Liver (tissue), 9 donors: Measurements from ENCODE around the gene PTPN6. TPM values are rescaled to one million over a fixed set of nuclear protein-coding genes. Genes with fewer than 3 reads are reported as not detected.
A peak's percentile ranks its signal among the peaks of the same experiment; 100 is the strongest.

Experiments used
- DNase-seq: peaks from one replicate; pipeline ENCODE4 v3.0.0-alpha.2; 2017; ENCODE audit warnings: low spot score
- H3K27ac ChIP-seq, 2 donors: one replicate each; pipeline ENCODE4 v1.7.0; 2013; ENCODE audit warnings: inconsistent platforms in 2 of 2, low read length in 2 of 2, control low read depth in 1 of 2, low read depth in 1 of 2, mild to moderate bottlenecking in 1 of 2
- H3K27me3 ChIP-seq, 4 donors: one replicate each; pipeline versions ENCODE4 v1.6.1 to v1.7.0; 2013; ENCODE audit warnings: low read length in 3 of 4, inconsistent platforms in 1 of 4, mild to moderate bottlenecking in 1 of 4, moderate library complexity in 1 of 4; ENCODE audit not compliant: control insufficient read depth in 4 of 4, insufficient read depth in 4 of 4
- H3K36me3 ChIP-seq, 4 donors: one replicate each; pipeline versions ENCODE4 v1.6.1 to v1.7.0; 2013; ENCODE audit warnings: low read length in 3 of 4, mild to moderate bottlenecking in 3 of 4, low read depth in 1 of 4, moderate library complexity in 1 of 4; ENCODE audit not compliant: control insufficient read depth in 4 of 4, insufficient read depth in 3 of 4
- H3K4me1 ChIP-seq, 4 donors: one replicate each; pipeline versions ENCODE4 v1.6.1 to v1.7.0; 2013; ENCODE audit warnings: low read length in 3 of 4, mild to moderate bottlenecking in 3 of 4, moderate library complexity in 1 of 4; ENCODE audit not compliant: control insufficient read depth in 4 of 4, insufficient read depth in 4 of 4
- H3K4me3 ChIP-seq, 3 donors: one replicate each; pipeline versions ENCODE4 v1.6.1 to v1.7.0; 2013; ENCODE audit warnings: low read length in 3 of 3, control low read depth in 1 of 3, low read depth in 1 of 3, mild to moderate bottlenecking in 1 of 3
- H3K9ac ChIP-seq, 2 donors: one replicate each; pipeline ENCODE4 v1.7.0; 2013; ENCODE audit warnings: low read length in 2 of 2, mild to moderate bottlenecking in 2 of 2, moderate library complexity in 2 of 2, control low read depth in 1 of 2, low read depth in 1 of 2
- H3K9me3 ChIP-seq, 4 donors: one replicate each; pipeline versions ENCODE4 v1.6.1 to v1.7.0; 2013; ENCODE audit warnings: low read length in 3 of 4; ENCODE audit not compliant: control insufficient read depth in 4 of 4
- EGR1 ChIP-seq, 2 donors: IDR thresholded peaks; 2 replicates each; pipeline ENCODE4 v1.6.1; 2016 to 2018; ENCODE audit warnings: antibody characterized with exemption in 2 of 2, low read depth in 2 of 2
- FOXA1 ChIP-seq: IDR thresholded peaks from 2 replicates; pipeline ENCODE4 v1.6.1; 2016; ENCODE audit warnings: antibody characterized with exemption
- FOXA2 ChIP-seq: IDR thresholded peaks from 2 replicates; pipeline ENCODE4 v1.6.1; 2016; ENCODE audit warnings: antibody characterized with exemption
- GABPA ChIP-seq, 2 donors: IDR thresholded peaks in 1 of 2; conservative IDR thresholded peaks in 1 of 2; 2 replicates each; pipeline ENCODE4 v1.6.1; 2016; ENCODE audit warnings: antibody characterized with exemption in 2 of 2, mild to moderate bottlenecking in 1 of 2, moderate library complexity in 1 of 2
- HNF4A ChIP-seq, 2 donors: conservative IDR thresholded peaks; 2 replicates each; pipeline ENCODE4 v1.6.1; 2016; ENCODE audit warnings: antibody characterized with exemption in 2 of 2, mild to moderate bottlenecking in 2 of 2
- HNF4G ChIP-seq: IDR thresholded peaks from 2 replicates; pipeline ENCODE4 v1.6.1; 2016; ENCODE audit warnings: antibody characterized with exemption
- NR2F2 ChIP-seq: IDR thresholded peaks from 2 replicates; pipeline ENCODE4 v1.6.1; 2016; ENCODE audit warnings: antibody characterized with exemption
- RXRA ChIP-seq, 2 donors: IDR thresholded peaks; 2 replicates each; pipeline ENCODE4 v1.6.1; 2017 to 2018; ENCODE audit warnings: antibody characterized with exemption in 2 of 2, mild to moderate bottlenecking in 1 of 2
- SP1 ChIP-seq: IDR thresholded peaks from 2 replicates; pipeline ENCODE4 v1.6.1; 2018; ENCODE audit warnings: antibody characterized with exemption, mild to moderate bottlenecking
- TAF1 ChIP-seq: conservative IDR thresholded peaks from 2 replicates; pipeline ENCODE4 v1.6.1; 2016; ENCODE audit warnings: antibody characterized with exemption, mild to moderate bottlenecking
- YY1 ChIP-seq: IDR thresholded peaks from 2 replicates; pipeline ENCODE4 v1.6.1; 2016; ENCODE audit warnings: antibody characterized with exemption, mild to moderate bottlenecking
- WGBS: extraction: QIAGEN DNeasy Blood & Tissue Kit; methylation state at CpG from one replicate; pipeline ENCODE4 v1.1.7; 2013; 5-methylcytosine and 5-hydroxymethylcytosine counted together
- polyA plus RNA-seq, 2 donors: library from polyadenylated mRNA; stranded (reverse) in 1 of 2; unstranded in 1 of 2; fragments of 200-250 nt in 1 of 2; fragments of >200 nt in 1 of 2; fragmentation: Nextera tagmentation in 1 of 2; extraction: Ambion mirVana in 1 of 2; gene quantifications; one replicate each; pipeline versions ENCODE4 v1.2.1 to v1.2.3, GENCODE V29; 2013 to 2015
- total RNA-seq, 2 donors: library from RNA; depleted of rRNA; stranded (reverse); fragments of >200 nt; gene quantifications; one replicate each; pipeline ENCODE4 v1.2.3, GENCODE V29; 2014
- TF ChIP-seq, protein P1 (sequence below): IDR thresholded peaks from 2 replicates; pipeline ENCODE4 v1.6.1; 2016; ENCODE audit warnings: antibody characterized with exemption
- TF ChIP-seq, protein P2 (sequence below): fragments of 150-350 bp; IDR thresholded peaks from 2 replicates; pipeline ENCODE4 v1.5.1; 2017; ENCODE audit warnings: improper control_type of control experiment, low read depth, low read length; ENCODE audit not compliant: missing input control
- TF ChIP-seq, protein P3 (sequence below): IDR thresholded peaks from 2 replicates; pipeline ENCODE4 v1.6.1; 2016; ENCODE audit warnings: antibody characterized with exemption, mild to moderate bottlenecking
- TF ChIP-seq, protein P4 (sequence below): IDR thresholded peaks from 2 replicates; pipeline ENCODE4 v1.6.1; 2016; ENCODE audit warnings: antibody characterized with exemption
- donor health status: healthy.
- donor health status: healthy.
- donor health status: healthy.
- donor health status: healthy.
- donor health status: healthy.

PTPN6 gene
- total and polyA plus RNA-seq, 4 donors = 15.2 to 41.0 (median 19.6) TPM

DNA sequence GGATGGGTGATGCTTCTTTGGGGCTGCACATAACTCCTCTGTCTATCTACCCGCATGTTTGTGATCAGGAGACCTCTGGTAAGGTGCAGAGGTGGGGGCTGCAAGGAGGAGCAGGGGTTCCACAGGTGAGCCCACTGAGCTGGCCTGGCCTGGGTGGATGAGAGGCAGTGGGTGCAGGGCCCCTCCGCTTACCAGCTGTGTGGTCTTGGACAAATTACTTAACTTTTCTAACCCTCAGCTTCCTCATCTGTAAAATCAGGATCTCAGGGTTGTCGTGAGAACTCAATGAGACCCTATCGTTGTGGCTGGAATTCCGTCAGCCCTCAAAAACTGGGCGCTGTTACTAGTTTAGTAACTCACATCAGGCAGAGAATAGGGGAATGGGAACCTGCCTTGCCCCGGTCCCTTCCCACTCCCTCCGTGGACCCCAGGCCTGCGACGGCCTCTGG, 7.5 kb downstream of the PTPN6 start:
- Histone ChIP-seq H3K9ac (no peak overlapping the region), H3K4me3 (no peak overlapping the region), H3K27me3 (no peaks in the 10 kb centered on the region), H3K36me3 (peaks cover 0 to 3% (median 2%) of the 10 kb centered on the region in 4 donors), H3K4me1 (peaks cover 0 to 36% (median 14%) of the 10 kb centered on the region in 4 donors), H3K27ac (peak overlapping the region; percentile 56 to 73), H3K9me3 (no peaks in the 10 kb centered on the region)
- TF ChIP-seq, protein P1, sequence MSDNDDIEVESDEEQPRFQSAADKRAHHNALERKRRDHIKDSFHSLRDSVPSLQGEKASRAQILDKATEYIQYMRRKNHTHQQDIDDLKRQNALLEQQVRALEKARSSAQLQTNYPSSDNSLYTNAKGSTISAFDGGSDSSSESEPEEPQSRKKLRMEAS = no peak
- TF ChIP-seq, protein P2, sequence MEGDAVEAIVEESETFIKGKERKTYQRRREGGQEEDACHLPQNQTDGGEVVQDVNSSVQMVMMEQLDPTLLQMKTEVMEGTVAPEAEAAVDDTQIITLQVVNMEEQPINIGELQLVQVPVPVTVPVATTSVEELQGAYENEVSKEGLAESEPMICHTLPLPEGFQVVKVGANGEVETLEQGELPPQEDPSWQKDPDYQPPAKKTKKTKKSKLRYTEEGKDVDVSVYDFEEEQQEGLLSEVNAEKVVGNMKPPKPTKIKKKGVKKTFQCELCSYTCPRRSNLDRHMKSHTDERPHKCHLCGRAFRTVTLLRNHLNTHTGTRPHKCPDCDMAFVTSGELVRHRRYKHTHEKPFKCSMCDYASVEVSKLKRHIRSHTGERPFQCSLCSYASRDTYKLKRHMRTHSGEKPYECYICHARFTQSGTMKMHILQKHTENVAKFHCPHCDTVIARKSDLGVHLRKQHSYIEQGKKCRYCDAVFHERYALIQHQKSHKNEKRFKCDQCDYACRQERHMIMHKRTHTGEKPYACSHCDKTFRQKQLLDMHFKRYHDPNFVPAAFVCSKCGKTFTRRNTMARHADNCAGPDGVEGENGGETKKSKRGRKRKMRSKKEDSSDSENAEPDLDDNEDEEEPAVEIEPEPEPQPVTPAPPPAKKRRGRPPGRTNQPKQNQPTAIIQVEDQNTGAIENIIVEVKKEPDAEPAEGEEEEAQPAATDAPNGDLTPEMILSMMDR = no peak
- TF ChIP-seq FOXA2 = no peak
- TF ChIP-seq SP1 = no peak
- TF ChIP-seq NR2F2 = no peak
- TF ChIP-seq HNF4A (conservative IDR thresholded peaks at IDR 0.05) = no peak
- TF ChIP-seq EGR1 (IDR thresholded peaks at IDR 0.05; ENCODE audit: low read depth in 2 of 2) = no peak
- TF ChIP-seq, protein P3, sequence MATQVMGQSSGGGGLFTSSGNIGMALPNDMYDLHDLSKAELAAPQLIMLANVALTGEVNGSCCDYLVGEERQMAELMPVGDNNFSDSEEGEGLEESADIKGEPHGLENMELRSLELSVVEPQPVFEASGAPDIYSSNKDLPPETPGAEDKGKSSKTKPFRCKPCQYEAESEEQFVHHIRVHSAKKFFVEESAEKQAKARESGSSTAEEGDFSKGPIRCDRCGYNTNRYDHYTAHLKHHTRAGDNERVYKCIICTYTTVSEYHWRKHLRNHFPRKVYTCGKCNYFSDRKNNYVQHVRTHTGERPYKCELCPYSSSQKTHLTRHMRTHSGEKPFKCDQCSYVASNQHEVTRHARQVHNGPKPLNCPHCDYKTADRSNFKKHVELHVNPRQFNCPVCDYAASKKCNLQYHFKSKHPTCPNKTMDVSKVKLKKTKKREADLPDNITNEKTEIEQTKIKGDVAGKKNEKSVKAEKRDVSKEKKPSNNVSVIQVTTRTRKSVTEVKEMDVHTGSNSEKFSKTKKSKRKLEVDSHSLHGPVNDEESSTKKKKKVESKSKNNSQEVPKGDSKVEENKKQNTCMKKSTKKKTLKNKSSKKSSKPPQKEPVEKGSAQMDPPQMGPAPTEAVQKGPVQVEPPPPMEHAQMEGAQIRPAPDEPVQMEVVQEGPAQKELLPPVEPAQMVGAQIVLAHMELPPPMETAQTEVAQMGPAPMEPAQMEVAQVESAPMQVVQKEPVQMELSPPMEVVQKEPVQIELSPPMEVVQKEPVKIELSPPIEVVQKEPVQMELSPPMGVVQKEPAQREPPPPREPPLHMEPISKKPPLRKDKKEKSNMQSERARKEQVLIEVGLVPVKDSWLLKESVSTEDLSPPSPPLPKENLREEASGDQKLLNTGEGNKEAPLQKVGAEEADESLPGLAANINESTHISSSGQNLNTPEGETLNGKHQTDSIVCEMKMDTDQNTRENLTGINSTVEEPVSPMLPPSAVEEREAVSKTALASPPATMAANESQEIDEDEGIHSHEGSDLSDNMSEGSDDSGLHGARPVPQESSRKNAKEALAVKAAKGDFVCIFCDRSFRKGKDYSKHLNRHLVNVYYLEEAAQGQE = no peak
- no peak for TF ChIP-seq GABPA (IDR thresholded peaks at IDR 0.05 in 1 of 2, conservative IDR thresholded peaks at IDR 0.05 in 1 of 2)
- TF ChIP-seq, protein P4, sequence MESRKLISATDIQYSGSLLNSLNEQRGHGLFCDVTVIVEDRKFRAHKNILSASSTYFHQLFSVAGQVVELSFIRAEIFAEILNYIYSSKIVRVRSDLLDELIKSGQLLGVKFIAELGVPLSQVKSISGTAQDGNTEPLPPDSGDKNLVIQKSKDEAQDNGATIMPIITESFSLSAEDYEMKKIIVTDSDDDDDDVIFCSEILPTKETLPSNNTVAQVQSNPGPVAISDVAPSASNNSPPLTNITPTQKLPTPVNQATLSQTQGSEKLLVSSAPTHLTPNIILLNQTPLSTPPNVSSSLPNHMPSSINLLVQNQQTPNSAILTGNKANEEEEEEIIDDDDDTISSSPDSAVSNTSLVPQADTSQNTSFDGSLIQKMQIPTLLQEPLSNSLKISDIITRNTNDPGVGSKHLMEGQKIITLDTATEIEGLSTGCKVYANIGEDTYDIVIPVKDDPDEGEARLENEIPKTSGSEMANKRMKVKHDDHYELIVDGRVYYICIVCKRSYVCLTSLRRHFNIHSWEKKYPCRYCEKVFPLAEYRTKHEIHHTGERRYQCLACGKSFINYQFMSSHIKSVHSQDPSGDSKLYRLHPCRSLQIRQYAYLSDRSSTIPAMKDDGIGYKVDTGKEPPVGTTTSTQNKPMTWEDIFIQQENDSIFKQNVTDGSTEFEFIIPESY = no peak
- TF ChIP-seq HNF4G = no peak
- no peak for TF ChIP-seq TAF1
- TF ChIP-seq FOXA1 = no peak
- TF ChIP-seq RXRA (IDR thresholded peaks at IDR 0.05) = no peak
- TF ChIP-seq YY1 = no peak
- DNase-seq = no peak
- 72% methylated on average over 10 of the region's 10 CpGs for WGBS

DNA sequence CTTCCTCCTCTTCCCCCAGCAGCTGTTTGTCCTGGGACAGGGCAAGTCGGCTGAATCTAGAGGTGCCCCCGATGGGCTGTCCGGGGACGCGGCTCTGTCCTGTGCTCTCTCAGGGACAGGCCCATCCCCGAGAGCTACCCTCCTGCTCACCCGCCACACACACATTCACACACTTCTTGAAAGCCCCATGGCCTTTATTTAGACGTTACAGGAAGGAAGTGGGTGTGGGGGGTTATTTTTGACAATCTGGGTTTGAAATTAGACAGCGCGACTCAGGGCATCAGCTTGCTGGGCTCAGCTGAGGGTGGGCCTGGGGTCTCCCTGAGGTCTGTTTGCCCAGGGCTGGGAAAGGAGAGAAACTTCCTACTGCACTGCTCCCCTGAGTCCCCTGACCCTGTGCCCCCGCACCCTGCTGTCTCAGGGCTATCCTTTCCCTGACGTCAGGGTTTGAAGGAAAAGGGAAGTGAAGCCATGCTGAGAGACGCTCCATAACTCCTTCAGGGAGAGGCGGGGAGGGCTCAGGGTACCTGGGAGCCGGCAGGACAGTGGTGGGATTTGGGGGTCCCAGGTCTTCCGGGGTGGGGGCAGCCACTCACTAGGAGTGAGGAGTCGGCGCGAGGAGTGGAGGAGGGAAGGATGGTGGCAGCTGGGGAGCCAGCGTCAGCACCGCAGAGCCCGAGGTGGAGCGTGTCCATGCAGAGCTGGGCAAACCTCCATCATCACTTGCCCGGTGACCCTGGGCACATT, 8.1 kb downstream of the PTPN6 start:
- H3K9me3 ChIP-seq = no peaks in the 10 kb centered on the region
- TF ChIP-seq NR2F2 (peak; percentile 27), SP1 (no peak)
- TF ChIP-seq, protein P2 = no peak
- no peak overlapping the region for H3K4me3 ChIP-seq
- no peak for DNase-seq
- H3K36me3 ChIP-seq = peaks cover 0 to 3% (median 2%) of the 10 kb centered on the region in 4 donors
- no peak overlapping the region for H3K9ac ChIP-seq
- H3K27ac ChIP-seq = peak overlapping the region; percentile 56 to 73
- H3K4me1 ChIP-seq = peaks cover 0 to 36% (median 14%) of the 10 kb centered on the region in 4 donors
- no peaks in the 10 kb centered on the region for H3K27me3 ChIP-seq
- 71% methylated on average over 24 of the region's 24 CpGs for WGBS
